HL-60 (cell line): ENCODE results near the gene RPS26.

Source experiments
- DNase-seq, 2 experiments: peaks; one replicate each; pipeline ENCODE4 v3.0.0-alpha.2; 2010 to 2020; ENCODE audit warnings: low read depth in 1 of 2, low spot score in 1 of 2
- H3K27ac ChIP-seq: fragments of 250-450 bp; sonication (Bioruptor Pico); replicated peaks from 2 replicates; pipeline ENCODE4 v1.5.1; 2020; ENCODE audit warnings: mild to moderate bottlenecking, moderate library complexity
- H3K27me3 ChIP-seq: fragments of 250-450 bp; sonication (Bioruptor Pico); 2 replicates; pipeline ENCODE4 v1.5.1; 2021; ENCODE audit warnings: mild to moderate bottlenecking, moderate library complexity; ENCODE audit not compliant: insufficient read depth, poor library complexity, severe bottlenecking
- H3K4me3 ChIP-seq: replicated peaks from 2 replicates; pipeline ENCODE4 v1.5.1; 2011; ENCODE audit warnings: mild to moderate bottlenecking, control low read depth, low read length; ENCODE audit not compliant: insufficient read depth
- GABPA ChIP-seq: IDR thresholded peaks from 2 replicates; pipeline ENCODE4 v1.6.1; 2012; ENCODE audit warnings: low read depth
- POLR2AphosphoS5 ChIP-seq: IDR thresholded peaks from 2 replicates; pipeline ENCODE4 v1.6.1; 2012; ENCODE audit warnings: low read depth
- REST ChIP-seq: IDR thresholded peaks from 2 replicates; pipeline ENCODE4 v1.6.1; 2012; ENCODE audit warnings: low read depth; ENCODE audit not compliant: insufficient replicate concordance
- SPI1 ChIP-seq: IDR thresholded peaks from 2 replicates; pipeline ENCODE4 v1.6.1; 2012; ENCODE audit warnings: low read depth, mild to moderate bottlenecking, borderline replicate concordance
- long read RNA-seq: library from polyadenylated mRNA; unstranded; transcript quantifications from one replicate; pipeline ENCODE4 v2.0.0, GENCODE V29; 2020
- TF ChIP-seq, protein P1 (sequence below): IDR thresholded peaks from one replicate; pipeline ENCODE4 v1.5.1; 2011; ENCODE audit warnings: low read length, control low read depth, inconsistent platforms; ENCODE audit not compliant: insufficient read depth

Gene RPS26
- long read RNA-seq, transcript RPS26-202 (3 exons, 1,204 nt): major isoform, 7 of 10 reads
- long read RNA-seq, partial matches to known transcripts: 1 of 10 reads
- long read RNA-seq, other reads (novel, unspliced or antisense): 1 of 10 reads

DNA sequence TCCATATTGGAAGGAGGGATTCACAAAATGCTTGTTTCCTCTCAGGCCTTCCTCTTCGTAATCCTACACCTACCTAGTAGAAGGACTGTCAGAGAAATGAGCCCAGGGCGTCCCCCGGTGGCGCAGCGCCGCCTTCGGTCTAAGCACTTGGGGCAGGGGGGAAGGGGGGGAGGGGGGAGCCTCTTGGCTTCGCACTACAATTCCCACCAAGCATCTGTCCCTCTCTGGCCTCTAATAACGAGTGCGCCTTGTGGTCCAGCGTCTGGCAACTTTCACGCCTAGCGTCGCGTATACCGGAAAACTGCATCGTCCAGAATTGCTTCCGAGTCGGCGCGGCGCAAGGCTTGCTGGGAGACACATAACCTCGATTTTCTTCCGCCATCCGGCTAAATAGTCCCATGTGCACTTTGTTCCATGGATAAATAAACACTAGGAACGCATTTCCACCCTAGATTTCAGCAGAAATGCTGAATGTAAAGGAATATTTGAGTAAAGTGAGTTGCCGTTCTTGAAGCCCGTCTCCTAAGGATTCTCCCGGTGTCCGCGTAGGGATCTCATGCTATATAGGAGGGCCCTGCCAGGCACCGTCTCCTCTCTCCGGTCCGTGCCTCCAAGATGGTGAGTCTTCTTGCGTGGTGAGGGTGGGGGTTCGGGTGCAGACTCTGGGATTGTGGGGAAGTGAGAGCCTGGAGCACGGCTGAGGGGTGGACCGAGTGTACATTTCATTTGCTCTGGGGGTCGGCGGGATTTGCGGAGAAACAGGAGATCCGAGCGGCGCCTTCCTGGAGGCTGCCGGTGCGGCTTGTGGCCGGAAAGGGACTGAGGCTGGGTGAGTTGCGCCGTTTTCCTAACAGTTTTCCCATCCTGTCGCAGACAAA lies at the start of gene RPS26:
Gene RPS26, plus strand, starts transcription at position 367 of the 878 bp plus-strand sequence. Its CDS starts 249 bp downstream, at position 616.
- DNase-seq: peak; percentile 99 to 100
- Histone ChIP-seq H3K4me3 (peak within 1 kb of the TSS; percentile 80), H3K27me3 (no peaks in the 10 kb centered on the region), H3K27ac (peak within 1 kb of the TSS; percentile 98)
- TF ChIP-seq, protein P1, sequence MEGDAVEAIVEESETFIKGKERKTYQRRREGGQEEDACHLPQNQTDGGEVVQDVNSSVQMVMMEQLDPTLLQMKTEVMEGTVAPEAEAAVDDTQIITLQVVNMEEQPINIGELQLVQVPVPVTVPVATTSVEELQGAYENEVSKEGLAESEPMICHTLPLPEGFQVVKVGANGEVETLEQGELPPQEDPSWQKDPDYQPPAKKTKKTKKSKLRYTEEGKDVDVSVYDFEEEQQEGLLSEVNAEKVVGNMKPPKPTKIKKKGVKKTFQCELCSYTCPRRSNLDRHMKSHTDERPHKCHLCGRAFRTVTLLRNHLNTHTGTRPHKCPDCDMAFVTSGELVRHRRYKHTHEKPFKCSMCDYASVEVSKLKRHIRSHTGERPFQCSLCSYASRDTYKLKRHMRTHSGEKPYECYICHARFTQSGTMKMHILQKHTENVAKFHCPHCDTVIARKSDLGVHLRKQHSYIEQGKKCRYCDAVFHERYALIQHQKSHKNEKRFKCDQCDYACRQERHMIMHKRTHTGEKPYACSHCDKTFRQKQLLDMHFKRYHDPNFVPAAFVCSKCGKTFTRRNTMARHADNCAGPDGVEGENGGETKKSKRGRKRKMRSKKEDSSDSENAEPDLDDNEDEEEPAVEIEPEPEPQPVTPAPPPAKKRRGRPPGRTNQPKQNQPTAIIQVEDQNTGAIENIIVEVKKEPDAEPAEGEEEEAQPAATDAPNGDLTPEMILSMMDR: peak; percentile 32
- TF ChIP-seq REST (peak; percentile 82), SPI1 (peak; percentile 3; the same call in 1 of the 2 replicates), POLR2AphosphoS5 (peak; percentile 100), GABPA (peak; percentile 96)

GRCh38 chr12:55993230-55993853 lies 48.4 kb upstream of the RPS26 start:
- TF ChIP-seq POLR2AphosphoS5: no peak
- TF ChIP-seq GABPA: no peak
- TF ChIP-seq REST: no peak
- TF ChIP-seq, protein P1: no peak
- no peak for TF ChIP-seq SPI1
- H3K27ac ChIP-seq: no peak overlapping the region
- no peaks in the 10 kb centered on the region for H3K27me3 ChIP-seq
- H3K4me3 ChIP-seq: no peak overlapping the region
- no peak for DNase-seq

GRCh38 chr12:55995366-55995765 lies 46.4 kb upstream of the RPS26 start:
- no peaks in the 10 kb centered on the region for H3K27me3 ChIP-seq
- no peak overlapping the region for H3K27ac ChIP-seq
- no peak overlapping the region for H3K4me3 ChIP-seq
- DNase-seq: no peak
- TF ChIP-seq, protein P1: no peak
- no peak for TF ChIP-seq GABPA
- TF ChIP-seq POLR2AphosphoS5: no peak
- no peak for TF ChIP-seq SPI1
